MM.1S (cell line): ENCODE data around the gene MMP3.

Experiments used
- DNase-seq: peaks from one replicate; pipeline ENCODE4 v3.0.0-alpha.2; 2015
- H2AFZ ChIP-seq: fragments of 300-600 bp; sonication (generic); 2 replicates; pipeline ENCODE4 v1.6.0; 2016; ENCODE audit warnings: antibody characterized with exemption, low read length
- H3F3A ChIP-seq: fragments of 300-600 bp; sonication (generic); 2 replicates; pipeline ENCODE4 v1.6.1; 2016; ENCODE audit warnings: mild to moderate bottlenecking, antibody characterized with exemption, low read length, moderate library complexity, mixed read lengths; ENCODE audit not compliant: insufficient read depth
- H3K27ac ChIP-seq: fragments of 300-600 bp; sonication (generic); 2 replicates; pipeline ENCODE4 v1.5.1; 2016; ENCODE audit warnings: mild to moderate bottlenecking, low read length
- H3K27me3 ChIP-seq: fragments of 300-600 bp; sonication (generic); replicated peaks from 2 replicates; pipeline ENCODE4 v1.6.0; 2016; ENCODE audit warnings: low read length; ENCODE audit not compliant: insufficient read depth
- H3K36me3 ChIP-seq: fragments of 300-600 bp; sonication (generic); replicated peaks from 2 replicates; pipeline ENCODE4 v1.6.1; 2016; ENCODE audit warnings: mild to moderate bottlenecking, low read length, mixed read lengths; ENCODE audit not compliant: insufficient read depth
- H3K4me1 ChIP-seq: fragments of 300-600 bp; sonication (generic); 2 replicates; pipeline ENCODE4 v1.6.1; 2016; ENCODE audit warnings: low read length, mixed read lengths
- H3K4me2 ChIP-seq: fragments of 300-600 bp; sonication (generic); 2 replicates; pipeline ENCODE4 v1.6.0; 2016; ENCODE audit warnings: low read depth, low read length
- H3K4me3 ChIP-seq: fragments of 300-600 bp; sonication (generic); 2 replicates; pipeline ENCODE4 v1.5.1; 2016; ENCODE audit warnings: low read length, mixed read lengths
- H3K79me2 ChIP-seq: fragments of 300-600 bp; sonication (generic); 2 replicates; pipeline ENCODE4 v1.6.1; 2016; ENCODE audit warnings: mixed run types, low read length, mixed read lengths
- H3K9ac ChIP-seq: fragments of 300-600 bp; sonication (generic); 2 replicates; pipeline ENCODE4 v1.6.1; 2016; ENCODE audit warnings: low read length, mixed read lengths
- H3K9me2 ChIP-seq: fragments of 300-600 bp; sonication (generic); replicated peaks from 2 replicates; pipeline ENCODE4 v1.6.1; 2016; ENCODE audit warnings: mild to moderate bottlenecking, low read length, mixed read lengths; ENCODE audit not compliant: insufficient read depth
- H3K9me3 ChIP-seq: fragments of 300-600 bp; sonication (generic); replicated peaks from 2 replicates; pipeline ENCODE4 v1.6.1; 2016; ENCODE audit warnings: mild to moderate bottlenecking, low read length, mixed read lengths; ENCODE audit not compliant: insufficient read depth
- H4K20me1 ChIP-seq: fragments of 300-600 bp; sonication (generic); 2 replicates; pipeline ENCODE4 v1.6.1; 2016; ENCODE audit warnings: mild to moderate bottlenecking, low read length, moderate library complexity, mixed read lengths; ENCODE audit not compliant: insufficient read depth
- CTCF ChIP-seq: fragments of 300-600 bp; sonication (generic); IDR thresholded peaks from 2 replicates; pipeline ENCODE4 v1.5.1; 2016; ENCODE audit warnings: antibody characterized with exemption, low read length, mixed read lengths
- EZH2 ChIP-seq: fragments of 300-600 bp; sonication (generic); optimal IDR thresholded peaks from 2 replicates; pipeline ENCODE3; 2017; ENCODE audit warnings: low read depth, mild to moderate bottlenecking, antibody characterized with exemption, low read length, mixed read lengths
- EZH2phosphoT487 ChIP-seq: fragments of 300-600 bp; sonication (generic); IDR thresholded peaks from 2 replicates; pipeline ENCODE4 v1.6.1; 2018; ENCODE audit warnings: antibody characterized with exemption, low read length

Gene MMP3

GRCh38 chr11:102849311-102849710 lies 5.9 kb upstream of the MMP3 start:
- Histone ChIP-seq H3K4me1 (no peaks in the 10 kb centered on the region), H3K9me2 (no peaks in the 10 kb centered on the region), H3K79me2 (no peaks in the 10 kb centered on the region), H3K9ac (no peak overlapping the region), H3K4me3 (no peak overlapping the region), H3K27ac (no peak overlapping the region), H3K4me2 (no peak overlapping the region), H3K36me3 (no peaks in the 10 kb centered on the region), H3F3A (no peaks in the 10 kb centered on the region), H2AFZ (no peak overlapping the region), H3K9me3 (0 out of 2 replicates have a peak, but pooled peaks cover 4% of the 10 kb centered on the region), H4K20me1 (no peaks in the 10 kb centered on the region), H3K27me3 (no peaks in the 10 kb centered on the region)
- DNase-seq = no peak
- TF ChIP-seq CTCF (no peak), EZH2 (no peak), EZH2phosphoT487 (no peak)

GRCh38 chr11:102846292-102846691 lies 2.9 kb upstream of the MMP3 start:
- H3K4me3 ChIP-seq = no peak overlapping the region
- H3K36me3 ChIP-seq = no peaks in the 10 kb centered on the region
- no peaks in the 10 kb centered on the region for H3K79me2 ChIP-seq
- H3K4me2 ChIP-seq = no peak overlapping the region
- H3K4me1 ChIP-seq = no peaks in the 10 kb centered on the region
- no peak for TF ChIP-seq CTCF
- TF ChIP-seq EZH2phosphoT487 = no peak
- TF ChIP-seq EZH2 = no peak
- H3F3A ChIP-seq = no peaks in the 10 kb centered on the region
- no peak overlapping the region for H3K9ac ChIP-seq
- H4K20me1 ChIP-seq = no peaks in the 10 kb centered on the region
- no peak overlapping the region for H2AFZ ChIP-seq
- no peaks in the 10 kb centered on the region for H3K27me3 ChIP-seq
- no peak overlapping the region for H3K27ac ChIP-seq
- H3K9me2 ChIP-seq = no peaks in the 10 kb centered on the region
- DNase-seq = no peak
- 0 out of 2 replicates have a peak, but pooled peaks cover 4% of the 10 kb centered on the region for H3K9me3 ChIP-seq

GRCh38 chr11:102842930-102843329 lies 479 bp downstream of the MMP3 start:
- no peak overlapping the region for H3K4me3 ChIP-seq
- H3K27ac ChIP-seq = no peak overlapping the region
- H3F3A ChIP-seq = no peaks in the 10 kb centered on the region

More at GRCh38 chr11:102842930-102843329, 479 bp downstream of the MMP3 start:
- Histone ChIP-seq H3K9me2 (no peaks in the 10 kb centered on the region), H3K79me2 (no peaks in the 10 kb centered on the region), H3K9ac (no peak overlapping the region), H3K36me3 (no peaks in the 10 kb centered on the region), H4K20me1 (no peaks in the 10 kb centered on the region), H3K4me1 (no peaks in the 10 kb centered on the region), H3K9me3 (0 out of 2 replicates have a peak, but pooled peaks cover 4% of the 10 kb centered on the region), H3K27me3 (no peaks in the 10 kb centered on the region), H2AFZ (no peak overlapping the region), H3K4me2 (no peak overlapping the region)
- DNase-seq = no peak
- TF ChIP-seq EZH2phosphoT487 (no peak), CTCF (no peak), EZH2 (no peak)
